Ascending aorta (tissue), 2 donors: ENCODE measurements around the gene HOXD8. TPM values are rescaled to one million over a fixed set of nuclear protein-coding genes. Genes with fewer than 3 reads are reported as not detected.

Experiments
- DNase-seq, 2 donors: peaks; one replicate each; pipeline ENCODE4 v3.0.0-alpha.2; 2019; ENCODE audit warnings: low spot score in 2 of 2
- H3K27ac ChIP-seq, 2 donors: fragments of 200-600 bp; sonication (generic); one replicate each; pipeline ENCODE4 v1.5.1; 2016 to 2017; ENCODE audit warnings: mild to moderate bottlenecking in 1 of 2
- H3K27me3 ChIP-seq: fragments of 200-600 bp; sonication (generic); one replicate; pipeline ENCODE4 v1.5.1; 2017
- H3K36me3 ChIP-seq, 2 donors: fragments of 200-600 bp; sonication (generic); one replicate each; pipeline ENCODE4 v1.5.1; 2016
- H3K4me1 ChIP-seq, 2 donors: fragments of 200-600 bp; sonication (generic); one replicate each; pipeline ENCODE4 v1.5.1; 2016 to 2017; ENCODE audit warnings: mild to moderate bottlenecking in 1 of 2
- H3K4me3 ChIP-seq, 2 donors: fragments of 200-600 bp; sonication (generic); one replicate each; pipeline ENCODE4 v1.5.1; 2016 to 2017; ENCODE audit warnings: mild to moderate bottlenecking in 1 of 2
- H3K9me3 ChIP-seq, 2 donors: fragments of 200-600 bp; sonication (generic); one replicate each; pipeline ENCODE4 v1.5.1; 2016
- CTCF ChIP-seq, 3 experiments: fragments of 200-600 bp in 2 of 3; fragments of 450-650 bp in 1 of 3; sonication (generic) in 2 of 3; IDR thresholded peaks; one replicate each; pipeline ENCODE4 v1.5.1; 2016 to 2019; ENCODE audit warnings: antibody characterized with exemption in 3 of 3, mild to moderate bottlenecking in 1 of 3, moderate library complexity in 1 of 3
- intact Hi-C: fragments of 100-400 bp; cut with DNase I; formaldehyde crosslinking; loops from one replicate; pipeline ENCODE4 v1.15.1; 2023
- total RNA-seq: library from RNA; depleted of rRNA; stranded (reverse); fragments of >200 nt; gene quantifications from one replicate; pipeline ENCODE4 v1.1.0, GENCODE V29; 2016

Gene HOXD8
- total RNA-seq, 1 donor from 2014 or later, result 19.8 TPM

- H3K27me3 ChIP-seq, result peaks cover 63% of the 10 kb centered on the region
Measured at GRCh38 chr2:176092270-176093144, 37.0 kb upstream of the HOXD8 start, which contains the start of gene HOXD13. HOXD13 (plus strand) TSS chr2:176092721; CDS start chr2:176092891, 170 bp downstream.

GRCh38 chr2:176093145-176093897 lies 36.2 kb upstream of the HOXD8 start:
- peak in 1 of 2 donors; percentile 46 for DNase-seq
- H3K9me3 ChIP-seq, result no peaks in the 10 kb centered on the region
- H3K4me3 ChIP-seq, result peak overlapping the region; percentile 47 to 51
- H3K4me1 ChIP-seq, result peaks cover 18 to 19% of the 10 kb centered on the region in 2 donors
- no peaks in the 10 kb centered on the region for H3K36me3 ChIP-seq
- no peak for TF ChIP-seq CTCF (IDR thresholded peaks at IDR 0.05)
- intact Hi-C loops, result loop anchor here (5.0 to 10.0 kb wide), 3 partner anchors 726 to 1759 kb away; partner anchors contain the start of gene SP9
- peaks cover 63% of the 10 kb centered on the region for H3K27me3 ChIP-seq
- H3K27ac ChIP-seq, result no peak overlapping the region

More at GRCh38 chr2:176092270-176093144, 37.0 kb upstream of the HOXD8 start, which contains the start of gene HOXD13:
- intact Hi-C loops, result loop anchor here (5.0 to 10.0 kb wide), 3 partner anchors 725 to 1758 kb away; partner anchors contain the start of gene SP9
- peak within 1 kb of the TSS; percentile 47 to 51 for H3K4me3 ChIP-seq
- H3K4me1 ChIP-seq, result peaks cover 15% of the 10 kb centered on the region in 2 donors
- H3K36me3 ChIP-seq, result no peaks in the 10 kb centered on the region
- H3K27ac ChIP-seq, result no peak within 1 kb of the TSS
- no peak for TF ChIP-seq CTCF (IDR thresholded peaks at IDR 0.05)
- no peaks in the 10 kb centered on the region for H3K9me3 ChIP-seq
- DNase-seq, result peak in 1 of 2 donors; percentile 58

- H3K4me1 ChIP-seq, result peaks cover 18 to 19% of the 10 kb centered on the region in 2 donors
- peaks cover 68% of the 10 kb centered on the region for H3K27me3 ChIP-seq
- H3K27ac ChIP-seq, result no peak overlapping the region
- intact Hi-C loops, result loop anchor here (5.0 to 10.0 kb wide), 3 partner anchors 727 to 1759 kb away; partner anchors contain the start of gene SP9
- no peaks in the 10 kb centered on the region for H3K36me3 ChIP-seq
- H3K4me3 ChIP-seq, result no peak overlapping the region
- TF ChIP-seq CTCF (IDR thresholded peaks at IDR 0.05), result no peak
- no peaks in the 10 kb centered on the region for H3K9me3 ChIP-seq
- no peak for DNase-seq
Measured at GRCh38 chr2:176093898-176094249, 35.6 kb upstream of the HOXD8 start.

GRCh38 chr2:176094349-176094748 lies 35.2 kb upstream of the HOXD8 start:
- Histone ChIP-seq H3K27me3 (peaks cover 73% of the 10 kb centered on the region), H3K4me3 (no peak overlapping the region), H3K27ac (no peak overlapping the region), H3K36me3 (no peaks in the 10 kb centered on the region), H3K9me3 (no peaks in the 10 kb centered on the region), H3K4me1 (peaks cover 18 to 19% of the 10 kb centered on the region in 2 donors)
- intact Hi-C loops, result loop anchor here (5.0 to 10.0 kb wide), 3 partner anchors 727 to 1760 kb away; partner anchors contain the start of gene SP9
- TF ChIP-seq CTCF (IDR thresholded peaks at IDR 0.05), result no peak
- no peak for DNase-seq

GRCh38 chr2:176095421-176095820 lies 34.1 kb upstream of the HOXD8 start:
- Histone ChIP-seq H3K9me3 (no peaks in the 10 kb centered on the region), H3K4me1 (peaks cover 18 to 19% of the 10 kb centered on the region in 2 donors), H3K27me3 (peaks cover 79% of the 10 kb centered on the region), H3K27ac (no peak overlapping the region), H3K36me3 (no peaks in the 10 kb centered on the region), H3K4me3 (no peak overlapping the region)
- no peak for TF ChIP-seq CTCF (IDR thresholded peaks at IDR 0.05)
- intact Hi-C loops, result loop anchor here (5.0 to 10.0 kb wide), 3 partner anchors 843 to 1761 kb away; partner anchors contain the start of gene SP9
- DNase-seq, result peak in 1 of 2 donors; percentile 28
